22Rv1 (cell line): ENCODE data around the gene NMNAT2.

Experiments
- CTCF ChIP-seq: fragments of 450-650 bp; IDR thresholded peaks from 2 replicates; pipeline ENCODE4 v1.5.1; 2017; ENCODE audit warnings: mild to moderate bottlenecking
- ZFX ChIP-seq: fragments of 450-650 bp; IDR thresholded peaks from 2 replicates; pipeline ENCODE4 v1.6.1; 2017; ENCODE audit warnings: antibody characterized with exemption, borderline replicate concordance

DNA sequence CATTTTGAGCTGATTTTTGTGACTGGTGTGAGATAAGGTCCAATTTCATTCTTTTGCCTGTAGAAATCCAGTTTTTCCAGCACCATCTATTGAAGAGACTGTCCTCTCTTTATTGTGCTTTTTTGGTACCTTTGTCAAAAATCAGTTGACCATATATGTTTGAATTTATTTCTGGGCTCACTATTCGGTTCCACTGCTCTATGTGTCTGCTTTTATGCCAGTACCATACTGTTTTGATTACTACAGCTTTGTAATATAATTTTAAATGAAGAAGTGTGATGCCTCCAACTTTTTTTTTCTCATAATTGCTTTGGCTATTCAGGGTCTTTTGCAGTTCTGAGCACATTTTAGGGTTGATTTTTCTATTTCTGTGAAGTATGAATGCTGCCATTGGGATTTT, 163.1 kb downstream of the NMNAT2 start:
- no peak for TF ChIP-seq CTCF
- TF ChIP-seq ZFX, result no peak
